K562 (cell line): Measurements from ENCODE around the gene KCNQ5. TPM values are rescaled to one million over a fixed set of nuclear protein-coding genes. Genes with fewer than 3 reads are reported as not detected.

Experiments used
- ATAC-seq: fragments of 200-7000 bp; cut with Tn5 transposase; 3 replicates; pipeline ENCODE4 v1.9.1; 2020; ENCODE audit warnings: moderate library complexity
- BruUV-seq: library from RNA; stranded (reverse); fragments of 400-500 nt; replicated peaks from 2 replicates; lab custom pipeline; 2021; lab: Mats Ljungman, UMichigan
- CTCF ChIA-PET: fragments of 300-600 bp; formaldehyde crosslinking; extraction: SDS; loops from one replicate; lab custom pipeline; 2021; ENCODE audit warnings: low intra/inter-chr PET ratio; lab: Yijun Ruan, JAX
- POLR2A ChIA-PET: fragments of 300-600, 350-650 bp; sonication (Branson Sonifier 250); formaldehyde crosslinking; extraction: SDS; loops from one replicate; lab custom pipeline; 2021; ENCODE audit warnings: antibody characterized with exemption, inconsistent platforms; lab: Yijun Ruan, JAX
- DNase-seq, 4 experiments: peaks; one replicate each; pipeline versions ENCODE4 v3.0.0 to v3.0.0-alpha.2; 2011 to 2018; ENCODE audit warnings: low spot score in 3 of 4, mixed read lengths in 3 of 4; ENCODE audit errors: extremely low read depth in 1 of 4
- FAIRE-seq: peaks from 2 replicates; lab custom pipeline; 2011; peaks lifted over from hg19 to GRCh38; lab: Jason Lieb, UNC
- H2AFZ ChIP-seq: 2 replicates; pipeline ENCODE4 v1.6.0; 2011; ENCODE audit warnings: low read depth, low read length, control low read depth, inconsistent platforms
- H3K27ac ChIP-seq: fragments of 200-600 bp; 3 replicates; pipeline ENCODE4 v1.8.0; 2011; ENCODE audit warnings: low read depth, mild to moderate bottlenecking, control low read depth, inconsistent platforms, low read length, moderate library complexity, mixed read lengths; ENCODE audit errors: extremely low read depth
- H3K27me3 ChIP-seq, 2 experiments: fragments of 300-600 bp in 1 of 2; 2 replicates in 1 of 2; 3 replicates in 1 of 2; pipeline versions ENCODE4 v1.6.0 to v1.8.0; 2011; ENCODE audit warnings: inconsistent platforms in 2 of 2, low read length in 2 of 2, mild to moderate bottlenecking in 1 of 2, mixed read lengths in 1 of 2, moderate library complexity in 1 of 2; ENCODE audit not compliant: control insufficient read depth in 2 of 2, insufficient read depth in 2 of 2
- H3K36me3 ChIP-seq: fragments of 300-600 bp; 3 replicates; pipeline ENCODE4 v1.8.0; 2011; ENCODE audit warnings: mild to moderate bottlenecking, low read length, inconsistent platforms; ENCODE audit not compliant: control insufficient read depth, insufficient read depth
- H3K4me1 ChIP-seq, 2 experiments: fragments of 200-600 bp in 1 of 2; replicated peaks in 1 of 2; 2 replicates in 1 of 2; 3 replicates in 1 of 2; pipeline versions ENCODE4 v1.5.1 to v1.8.0; 2011; ENCODE audit warnings: inconsistent platforms in 2 of 2, low read length in 2 of 2, mild to moderate bottlenecking in 1 of 2, mixed read lengths in 1 of 2, moderate library complexity in 1 of 2; ENCODE audit not compliant: control insufficient read depth in 2 of 2, insufficient read depth in 2 of 2
- H3K4me2 ChIP-seq: 2 replicates; pipeline ENCODE4 v1.6.1; 2011; ENCODE audit warnings: low read length, control low read depth, inconsistent platforms, mixed read lengths; ENCODE audit not compliant: insufficient read depth
- H3K4me3 ChIP-seq: fragments of 200-600 bp; sonication (generic), shearing (Covaris generic); 2 replicates; pipeline ENCODE4 v1.5.1; 2016; ENCODE audit warnings: control low read depth, inconsistent platforms
- H3K79me2 ChIP-seq: fragments of 200-600 bp; 3 replicates; pipeline ENCODE4 v1.8.0; 2011; ENCODE audit warnings: low read length, inconsistent platforms; ENCODE audit not compliant: control insufficient read depth, insufficient read depth
- H3K9ac ChIP-seq, 2 experiments: 2 replicates each; pipeline versions ENCODE4 v1.6.0 to v1.6.1; 2011; ENCODE audit warnings: low read depth in 2 of 2, low read length in 2 of 2, control low read depth in 1 of 2, inconsistent platforms in 1 of 2, mild to moderate bottlenecking in 1 of 2, mixed read lengths in 1 of 2; ENCODE audit not compliant: insufficient read depth in 1 of 2
- H3K9me1 ChIP-seq: one replicate; pipeline ENCODE4 v1.6.0; 2011; ENCODE audit warnings: inconsistent platforms, mild to moderate bottlenecking, low read length, moderate library complexity; ENCODE audit not compliant: control insufficient read depth, insufficient read depth
- H3K9me3 ChIP-seq: replicated peaks from 2 replicates; pipeline ENCODE4 v1.5.1; 2011; ENCODE audit warnings: low read depth, low read length, inconsistent platforms; ENCODE audit not compliant: control insufficient read depth, insufficient read depth
- H4K20me1 ChIP-seq: replicated peaks from 2 replicates; pipeline ENCODE4 v1.6.1; 2011; ENCODE audit warnings: low read length, inconsistent platforms, mixed read lengths; ENCODE audit not compliant: control insufficient read depth, insufficient read depth
- BACH1 ChIP-seq: fragments of 200-800 bp; sonication (Bioruptor generic); IDR thresholded peaks from 2 replicates; pipeline ENCODE4 v1.6.1; 2016; ENCODE audit warnings: missing genetic modification characterization, missing compliant biosample characterization
- ESRRA ChIP-seq: fragments of 450-650 bp; IDR thresholded peaks from 2 replicates; pipeline ENCODE4 v1.6.1; 2014; ENCODE audit warnings: low read depth, mild to moderate bottlenecking, moderate library complexity, borderline replicate concordance
- KLF13 ChIP-seq: fragments of 450-650 bp; IDR thresholded peaks from 2 replicates; pipeline ENCODE4 v1.6.1; 2016; ENCODE audit warnings: missing genetic modification characterization, low read depth, mild to moderate bottlenecking, missing compliant biosample characterization, moderate library complexity, borderline replicate concordance
- MAX ChIP-seq: sonication (generic); formaldehyde crosslinking; IDR thresholded peaks from 2 replicates; pipeline ENCODE4 v1.9.0; 2022; ENCODE audit warnings: mild to moderate bottlenecking, missing genetic modification reagents
- NCOA6 ChIP-seq: fragments of 450-650 bp; IDR thresholded peaks from 2 replicates; pipeline ENCODE4 v1.6.1; 2017; ENCODE audit warnings: mild to moderate bottlenecking
- THAP7 ChIP-seq: fragments of 250-450 bp; sonication (Bioruptor Pico); IDR thresholded peaks from 2 replicates; pipeline ENCODE4 v1.5.0; 2021
- XRCC5 ChIP-seq: fragments of 200-400 bp; formaldehyde crosslinking; IDR thresholded peaks from 2 replicates; pipeline ENCODE4 v1.6.1; 2017; ENCODE audit warnings: low read depth, mild to moderate bottlenecking, low read length
- ZNF212 ChIP-seq: fragments of 450-650 bp; formaldehyde crosslinking; IDR thresholded peaks from 2 replicates; pipeline ENCODE4 v1.4.0; 2020; ENCODE audit warnings: mild to moderate bottlenecking
- WGBS: fragments of 100-300 bp; shearing (Covaris generic); methylation state at CpG from one replicate; pipeline ENCODE4 v1.1.6; 2016; ENCODE audit warnings: low coverage, mixed read lengths; ENCODE audit not compliant: insufficient coverage; ENCODE audit errors: missing lambda C conversion rate; 5-methylcytosine and 5-hydroxymethylcytosine counted together
- in situ Hi-C: fragments of 300-500 bp; cut with MboI; formaldehyde crosslinking; loops from 4 replicates; pipeline ENCODE4 v1.15.0; 2018; ENCODE audit warnings: inconsistent platforms, mixed read lengths
- intact Hi-C: fragments of 100-400 bp; cut with micrococcal nuclease; formaldehyde crosslinking; loops from 2 replicates; pipeline ENCODE4 v1.14.2; 2022
- polyA plus RNA-seq, 8 experiments: library from polyadenylated mRNA; depleted of rRNA in 4 of 8; stranded (reverse) in 5 of 8; unstranded in 3 of 8; fragments of >200 nt; fragmentation: Nextera tagmentation in 2 of 8; fragmentation: Illumina TruSeq in 1 of 8; extraction: Ambion mirVana in 2 of 8; extraction: Trizol in 1 of 8; gene quantifications; 2 replicates each; pipeline versions ENCODE4 v1.2.1 to v1.2.3, GENCODE V29; 2011 to 2014; ENCODE audit warnings: inconsistent platforms in 1 of 8, missing spikeins in 1 of 8
- total RNA-seq, 7 experiments: library from RNA; depleted of rRNA in 6 of 7; stranded (reverse); fragments of >200 nt in 6 of 7; fragmentation: Illumina TruSeq in 2 of 7; extraction: Trizol in 2 of 7; gene quantifications; 2 replicates each; pipeline versions ENCODE4 v1.2.1 to v1.2.3, GENCODE V29; 2011 to 2021; ENCODE audit warnings: low replicate concordance in 1 of 7

Gene KCNQ5
- total and polyA plus RNA-seq, 9 of the 15 experiments (the other 6 are each of a cell fraction or from before 2014, with no cell fraction given), result 0.31 to 5.9 (median 2.6) TPM

- no peak overlapping the region for H2AFZ ChIP-seq
- no peaks in the 10 kb centered on the region for H3K9me1 ChIP-seq
- ATAC-seq (no peak), DNase-seq (no peak), FAIRE-seq (no peak)
- no peaks in the 10 kb centered on the region for H3K79me2 ChIP-seq
- POLR2A ChIA-PET, result interaction anchor here (1.2 kb wide), 1 partner anchor 11 kb away, joined by 3 read pairs; no protein-coding TSS in a partner anchor
- no peak overlapping the region for H3K27ac ChIP-seq
- no peak overlapping the region for H3K9ac ChIP-seq
- no peaks in the 10 kb centered on the region; the same call in 1 of the 2 replicates for H3K9me3 ChIP-seq
- H3K4me3 ChIP-seq, result no peak overlapping the region
- H3K4me2 ChIP-seq, result no peak overlapping the region
- no peaks in the 10 kb centered on the region for H3K4me1 ChIP-seq
- whole genome bisulfite sequencing, result 5% methylated on average over 2 of the region's 2 CpGs
- intact Hi-C loops (no loop called here), in situ Hi-C loops (no loop called here)
- no peaks in the 10 kb centered on the region for H4K20me1 ChIP-seq
- TF ChIP-seq KLF13 (no peak), THAP7 (CRISPR knock-in tag) (no peak), MAX (CRISPR knock-in tag) (no peak), ZNF212 (CRISPR knock-in tag) (no peak), ESRRA (no peak), XRCC5 (no peak), BACH1 (tag) (no peak), NCOA6 (no peak)
- 0 out of 5 replicates have a peak, but pooled peaks cover 0 to 4% of the 10 kb centered on the region in 2 experiments for H3K27me3 ChIP-seq
- BruUV-seq, result no TSS peak
- H3K36me3 ChIP-seq, result no peaks in the 10 kb centered on the region
- CTCF ChIA-PET, result no interaction called here
These were observed 531.3 kb downstream of the KCNQ5 start for GRCh38 chr6:73152966-73153757.
